ENCODE results near the gene VEGFB. TPM values are rescaled to one million over a fixed set of nuclear protein-coding genes. Genes with fewer than 3 reads are reported as not detected.

VEGFB gene
- polyA plus RNA-seq, 6 donors from 2014 or later, result 10.9 to 33.7 (median 28.1) TPM

GRCh38 chr11:64206457-64207255, 27.7 kb upstream of the VEGFB start, which contains the start of gene FERMT3:
Gene FERMT3 (plus strand): TSS chr11:64206721. CDS start chr11:64207365, 644 bp downstream.
- Mint-ChIP-seq H3K4me1 (peaks cover 32 to 66% (median 63%) of the 10 kb centered on the region in 3 donors), H3K9me3 (no peaks in the 10 kb centered on the region), H3K27ac (peak within 1 kb of the TSS; percentile 89 to 96 (median 92)), H3K4me3 (peak within 1 kb of the TSS; percentile 90 to 96 (median 93)), H3K36me3 (peaks cover 14 to 16% of the 10 kb centered on the region in 2 donors), H3K27me3 (no peaks in the 10 kb centered on the region)
- DNase-seq (peak; percentile 72), ATAC-seq (ENCODE audit: low read depth in 2 of 2) (peak; percentile 54 to 63)

- DNase-seq (peak; percentile 71), ATAC-seq (ENCODE audit: low read depth in 2 of 2) (peak; percentile 65 to 67)
- Mint-ChIP-seq H3K4me1 (peaks cover 41 to 74% (median 71%) of the 10 kb centered on the region in 3 donors), H3K36me3 (peaks cover 10 to 24% of the 10 kb centered on the region in 2 donors), H3K27me3 (no peaks in the 10 kb centered on the region), H3K9me3 (no peaks in the 10 kb centered on the region), H3K4me3 (peak overlapping the region; percentile 90 to 96 (median 93)), H3K27ac (peak overlapping the region; percentile 89 to 96 (median 92))
These were observed 26.9 kb upstream of the VEGFB start for GRCh38 chr11:64207256-64208085.

- Mint-ChIP-seq H3K27me3 (no peaks in the 10 kb centered on the region), H3K4me3 (peak overlapping the region; percentile 90 to 96 (median 93)), H3K9me3 (no peaks in the 10 kb centered on the region), H3K4me1 (peaks cover 44 to 81% (median 78%) of the 10 kb centered on the region in 3 donors), H3K36me3 (peaks cover 9 to 28% of the 10 kb centered on the region in 2 donors), H3K27ac (peak overlapping the region; percentile 90 to 96 (median 92))
- DNase-seq, result no peak
- no peak for ATAC-seq (ENCODE audit: low read depth in 2 of 2)
These were observed 26.1 kb upstream of the VEGFB start for GRCh38 chr11:64208086-64208795.

GRCh38 chr11:64208796-64209562, 25.4 kb upstream of the VEGFB start:
- Mint-ChIP-seq H3K4me1 (peaks cover 48 to 83% (median 81%) of the 10 kb centered on the region in 3 donors), H3K27ac (peak overlapping the region; percentile 14 to 96 (median 88)), H3K4me3 (peak overlapping the region; percentile 9 to 90 (median 69)), H3K9me3 (no peaks in the 10 kb centered on the region), H3K27me3 (no peaks in the 10 kb centered on the region), H3K36me3 (peaks cover 5 to 21% of the 10 kb centered on the region in 2 donors)
- ATAC-seq (ENCODE audit: low read depth in 2 of 2), result no peak
- no peak for DNase-seq

- Mint-ChIP-seq H3K4me1 (peaks cover 46 to 83% (median 77%) of the 10 kb centered on the region in 3 donors), H3K27me3 (no peaks in the 10 kb centered on the region), H3K36me3 (peaks cover 2 to 15% of the 10 kb centered on the region in 2 donors)
These were observed 24.9 kb upstream of the VEGFB start for GRCh38 chr11:64209563-64209843.

GRCh38 chr11:64210301-64211020, 23.9 kb upstream of the VEGFB start:
- Mint-ChIP-seq H3K9me3 (no peaks in the 10 kb centered on the region), H3K27me3 (no peaks in the 10 kb centered on the region), H3K4me1 (peaks cover 46 to 83% (median 75%) of the 10 kb centered on the region in 3 donors), H3K36me3 (peaks cover 6 to 13% of the 10 kb centered on the region in 2 donors), H3K27ac (peak overlapping the region in 3 of 6 donors; percentile 19 to 90 (median 49)), H3K4me3 (peak overlapping the region in 1 of 8 donors; percentile 47)
- ATAC-seq (ENCODE audit: low read depth in 2 of 2) (no peak), DNase-seq (no peak)

More at GRCh38 chr11:64209563-64209843, 24.9 kb upstream of the VEGFB start:
- Mint-ChIP-seq H3K9me3 (no peaks in the 10 kb centered on the region), H3K4me3 (peak overlapping the region in 3 of 8 donors; percentile 24 to 67 (median 56)), H3K27ac (peak overlapping the region in 3 of 6 donors; percentile 32 to 96 (median 85))
- ATAC-seq (ENCODE audit: low read depth in 2 of 2) (no peak), DNase-seq (no peak)

GRCh38 chr11:64211181-64211872, 23.1 kb upstream of the VEGFB start:
- H3K4me3 Mint-ChIP-seq, result no peak overlapping the region
- H3K27ac Mint-ChIP-seq, result peak overlapping the region in 4 of 6 donors; percentile 7 to 70 (median 46)
- DNase-seq (no peak), ATAC-seq (ENCODE audit: low read depth in 2 of 2) (no peak)
- peaks cover 42 to 79% (median 70%) of the 10 kb centered on the region in 3 donors for H3K4me1 Mint-ChIP-seq
- peaks cover 6 to 13% of the 10 kb centered on the region in 2 donors for H3K36me3 Mint-ChIP-seq
- H3K27me3 Mint-ChIP-seq, result no peaks in the 10 kb centered on the region
- H3K9me3 Mint-ChIP-seq, result no peaks in the 10 kb centered on the region

- Mint-ChIP-seq H3K9me3 (no peaks in the 10 kb centered on the region), H3K27ac (peak overlapping the region in 2 of 6 donors; percentile 24 to 38), H3K36me3 (peaks cover 6 to 11% of the 10 kb centered on the region in 2 donors), H3K4me3 (peak overlapping the region in 2 of 8 donors; percentile 25 to 56), H3K4me1 (peaks cover 25 to 39% (median 34%) of the 10 kb centered on the region in 3 donors), H3K27me3 (no peaks in the 10 kb centered on the region)
- ATAC-seq (ENCODE audit: low read depth in 2 of 2), result no peak
- DNase-seq, result no peak
These were observed 17.5 kb upstream of the VEGFB start for GRCh38 chr11:64216879-64217278.

- ATAC-seq (ENCODE audit: low read depth in 2 of 2), result no peak
- no peak for DNase-seq
- Mint-ChIP-seq H3K4me1 (peaks cover 16 to 22% (median 22%) of the 10 kb centered on the region in 3 donors), H3K4me3 (no peak overlapping the region), H3K36me3 (peaks cover 0 to 6% of the 10 kb centered on the region in 2 donors), H3K9me3 (no peaks in the 10 kb centered on the region), H3K27me3 (no peaks in the 10 kb centered on the region), H3K27ac (peak overlapping the region in 3 of 6 donors; percentile 26 to 88 (median 35))
These were observed 15.6 kb upstream of the VEGFB start for GRCh38 chr11:64218628-64219353.

GRCh38 chr11:64219354-64219684, 15.1 kb upstream of the VEGFB start:
- DNase-seq (no peak), ATAC-seq (ENCODE audit: low read depth in 2 of 2) (no peak)
- H3K4me1 Mint-ChIP-seq, result peaks cover 17 to 22% (median 18%) of the 10 kb centered on the region in 3 donors
- H3K27me3 Mint-ChIP-seq, result no peaks in the 10 kb centered on the region
- H3K36me3 Mint-ChIP-seq, result peaks cover 0 to 6% of the 10 kb centered on the region in 2 donors
- H3K4me3 Mint-ChIP-seq, result no peak overlapping the region
- peak overlapping the region in 1 of 6 donors; percentile 88 for H3K27ac Mint-ChIP-seq
- no peaks in the 10 kb centered on the region for H3K9me3 Mint-ChIP-seq

GRCh38 chr11:64219755-64220154, 14.6 kb upstream of the VEGFB start:
- ATAC-seq (ENCODE audit: low read depth in 2 of 2) (no peak), DNase-seq (no peak)
- Mint-ChIP-seq H3K36me3 (peaks cover 0 to 6% of the 10 kb centered on the region in 2 donors), H3K9me3 (no peaks in the 10 kb centered on the region), H3K27ac (peak overlapping the region in 1 of 6 donors; percentile 69), H3K27me3 (no peaks in the 10 kb centered on the region), H3K4me3 (no peak overlapping the region), H3K4me1 (peaks cover 17 to 22% (median 19%) of the 10 kb centered on the region in 3 donors)

All from naive B cell (primary cell).